ENCODE results near the gene PSMA1.

DNA sequence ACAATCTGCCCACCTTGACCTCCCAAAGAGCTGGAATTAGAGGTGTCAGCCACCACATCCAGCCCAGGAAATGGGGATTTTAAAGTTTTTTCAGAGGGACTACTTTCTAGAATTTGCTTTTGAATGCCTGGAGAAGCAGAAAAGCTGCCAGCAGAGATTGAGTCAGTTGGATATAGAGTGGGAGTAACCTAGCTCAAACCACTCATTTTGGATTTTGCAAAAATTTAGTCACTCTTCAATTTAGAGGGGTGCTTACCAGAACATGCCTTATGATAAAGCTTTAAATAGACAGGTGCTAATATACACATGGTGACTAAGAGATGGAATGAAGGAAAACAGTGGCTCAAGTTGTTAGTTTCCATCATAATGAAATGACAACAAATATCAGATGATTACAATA is 26.5 kb upstream of the PSMA1 start:
- TF ChIP-seq, protein P1, sequence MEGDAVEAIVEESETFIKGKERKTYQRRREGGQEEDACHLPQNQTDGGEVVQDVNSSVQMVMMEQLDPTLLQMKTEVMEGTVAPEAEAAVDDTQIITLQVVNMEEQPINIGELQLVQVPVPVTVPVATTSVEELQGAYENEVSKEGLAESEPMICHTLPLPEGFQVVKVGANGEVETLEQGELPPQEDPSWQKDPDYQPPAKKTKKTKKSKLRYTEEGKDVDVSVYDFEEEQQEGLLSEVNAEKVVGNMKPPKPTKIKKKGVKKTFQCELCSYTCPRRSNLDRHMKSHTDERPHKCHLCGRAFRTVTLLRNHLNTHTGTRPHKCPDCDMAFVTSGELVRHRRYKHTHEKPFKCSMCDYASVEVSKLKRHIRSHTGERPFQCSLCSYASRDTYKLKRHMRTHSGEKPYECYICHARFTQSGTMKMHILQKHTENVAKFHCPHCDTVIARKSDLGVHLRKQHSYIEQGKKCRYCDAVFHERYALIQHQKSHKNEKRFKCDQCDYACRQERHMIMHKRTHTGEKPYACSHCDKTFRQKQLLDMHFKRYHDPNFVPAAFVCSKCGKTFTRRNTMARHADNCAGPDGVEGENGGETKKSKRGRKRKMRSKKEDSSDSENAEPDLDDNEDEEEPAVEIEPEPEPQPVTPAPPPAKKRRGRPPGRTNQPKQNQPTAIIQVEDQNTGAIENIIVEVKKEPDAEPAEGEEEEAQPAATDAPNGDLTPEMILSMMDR (IDR thresholded peaks at IDR 0.05): no peak
- TF ChIP-seq POLR2A (IDR thresholded peaks at IDR 0.05): no peak

Measured in thyroid gland (tissue), 4 donors.